HFF-Myc (cell line): Measurements from ENCODE around the gene NT5C2.
A peak's percentile ranks its signal among the peaks of the same experiment; 100 is the strongest.
"Not testable (repeated sequence)": the region's sequence is repeated elsewhere in the genome, so short reads cannot be mapped to it uniquely, and the experiment has no call there.

Experiments
- DNase-seq: peaks from one replicate; pipeline ENCODE4 v3.0.0-alpha.2; 2011; ENCODE audit warnings: low read depth; ENCODE audit errors: extremely low read depth
- H3K4me3 ChIP-seq: replicated peaks from 2 replicates; pipeline ENCODE4 v1.5.1; 2011; ENCODE audit warnings: low read depth, mild to moderate bottlenecking, control low read depth, low read length
- CTCF ChIP-seq: IDR thresholded peaks from 2 replicates; pipeline ENCODE4 v1.5.1; 2012; ENCODE audit warnings: mild to moderate bottlenecking, low read depth, low read length, control low read depth; ENCODE audit errors: missing control alignments

Gene NT5C2

GRCh38 chr10:103188853-103189252 lies 4.2 kb downstream of the NT5C2 start:
- TF ChIP-seq CTCF, result no peak
- DNase-seq, result no peak
- peak overlapping the region; percentile 25 for H3K4me3 ChIP-seq

GRCh38 chr10:103186128-103186527 lies 6.9 kb downstream of the NT5C2 start:
- H3K4me3 ChIP-seq, result no peak overlapping the region
- TF ChIP-seq CTCF, result no peak
- no peak for DNase-seq

- no peak for DNase-seq
- H3K4me3 ChIP-seq, result no peak overlapping the region
- no peak for TF ChIP-seq CTCF
These were observed 8.5 kb downstream of the NT5C2 start for GRCh38 chr10:103184615-103185014.

- DNase-seq, H3K4me3 ChIP-seq: not testable (repeated sequence)
These were observed 9.1 kb downstream of the NT5C2 start for GRCh38 chr10:103183991-103184451.

- no peak overlapping the region for H3K4me3 ChIP-seq
- DNase-seq, result no peak
These were observed 11.8 kb downstream of the NT5C2 start for GRCh38 chr10:103181244-103181643.

GRCh38 chr10:103180491-103180890 lies 12.6 kb downstream of the NT5C2 start:
- DNase-seq, result no peak
- TF ChIP-seq CTCF, result no peak
- H3K4me3 ChIP-seq, result no peak overlapping the region

More at GRCh38 chr10:103181244-103181643, 11.8 kb downstream of the NT5C2 start:
- no peak for TF ChIP-seq CTCF

- no peak for TF ChIP-seq CTCF
- no peak for DNase-seq
- no peak overlapping the region for H3K4me3 ChIP-seq
These were observed 15.9 kb downstream of the NT5C2 start for GRCh38 chr10:103177123-103177522.
